HepG2 (cell line): ENCODE data around the gene TST. TPM values are rescaled to one million over a fixed set of nuclear protein-coding genes. Genes with fewer than 3 reads are reported as not detected.

Experiments used
- ARHGAP35 ChIP-seq: sonication (generic); formaldehyde crosslinking; IDR thresholded peaks from 2 replicates; pipeline ENCODE4 v1.9.0; 2022; ENCODE audit warnings: mild to moderate bottlenecking, inconsistent platforms, moderate library complexity, missing genetic modification reagents, borderline replicate concordance
- GTF2F1 ChIP-seq: fragments of 150-350 bp; IDR thresholded peaks from 2 replicates; pipeline ENCODE4 v1.6.1; 2014; ENCODE audit warnings: low read length
- SKI ChIP-seq: fragments of 450-650 bp; IDR thresholded peaks from one replicate; pipeline ENCODE4 v1.6.1; 2018; ENCODE audit warnings: mild to moderate bottlenecking; ENCODE audit not compliant: partially characterized antibody
- SPEN ChIP-seq: sonication (generic); formaldehyde crosslinking; IDR thresholded peaks from 2 replicates; pipeline ENCODE4 v1.5.1; 2020; ENCODE audit warnings: low read depth, mild to moderate bottlenecking, missing genetic modification reagents
- ZHX2 ChIP-seq, 2 experiments: sonication (generic) in 1 of 2; formaldehyde crosslinking in 1 of 2; IDR thresholded peaks; 2 replicates each; pipeline versions ENCODE4 v1.6.1 to v1.9.0; 2014 to 2022; ENCODE audit warnings: antibody characterized with exemption in 1 of 2, borderline replicate concordance in 1 of 2, inconsistent platforms in 1 of 2, low read depth in 1 of 2, missing genetic modification reagents in 1 of 2
- ZNF263 ChIP-seq: sonication (generic); formaldehyde crosslinking; IDR thresholded peaks from 2 replicates; pipeline ENCODE4 v1.4.0; 2020; ENCODE audit warnings: missing genetic modification reagents
- ZNF496 ChIP-seq: sonication (generic); formaldehyde crosslinking; IDR thresholded peaks from 2 replicates; pipeline ENCODE4 v1.8.1; 2023; ENCODE audit warnings: mild to moderate bottlenecking, moderate library complexity, missing genetic modification reagents; ENCODE audit not compliant: insufficient replicate concordance
- polyA plus RNA-seq, 8 experiments: library from polyadenylated mRNA; depleted of rRNA in 3 of 8; stranded (reverse) in 7 of 8; unstranded in 1 of 8; fragments of >200 nt; fragmentation: Illumina TruSeq in 4 of 8; extraction: Trizol in 4 of 8; gene quantifications; 2 replicates each; pipeline versions ENCODE4 v1.2.1 to v1.2.3, GENCODE V29; 2011 to 2016; ENCODE audit warnings: low read depth in 4 of 8, missing spikeins in 1 of 8, mixed read lengths in 1 of 8; ENCODE audit not compliant: insufficient read depth in 1 of 8
- total RNA-seq, 5 experiments: library from RNA; depleted of rRNA; stranded (reverse); fragments of >200 nt; fragmentation: Illumina TruSeq; extraction: Trizol; gene quantifications; 2 replicates each; pipeline ENCODE4 v1.2.3, GENCODE V29; 2016; ENCODE audit warnings: low read depth in 1 of 5

Gene TST
- total and polyA plus RNA-seq, 2 of the 13 experiments (the other 11 are each of a cell fraction or from before 2014, with no cell fraction given) = 44.6 to 63.6 TPM

GRCh38 chr22:37059876-37060449, 40.7 kb upstream of the TST start (continued):
- TF ChIP-seq ZHX2 (IDR thresholded peaks at IDR 0.05; ENCODE audit: low read depth) (no peak), ZHX2 (CRISPR knock-in tag; IDR thresholded peaks at IDR 0.05; ENCODE audit: borderline replicate concordance) (no peak), SKI (no peak), ZNF496 (CRISPR knock-in tag) (no peak), GTF2F1 (no peak), ZNF263 (CRISPR knock-in tag) (no peak), ARHGAP35 (no peak), SPEN (CRISPR knock-in tag) (no peak)
